ENCODE results near the gene RBM20.

RBM20 gene

GRCh38 chr10:110837418-110838171 lies 193.5 kb downstream of the RBM20 start:
- DNase-seq, result no peak

- no peak for DNase-seq
Observed at GRCh38 chr10:110840225-110840922, 196.2 kb downstream of the RBM20 start.

- no peak for DNase-seq
Observed at GRCh38 chr10:110840923-110841428, 196.8 kb downstream of the RBM20 start.

- no peak for DNase-seq
Observed at GRCh38 chr10:110841767-110842267, 197.7 kb downstream of the RBM20 start.

- DNase-seq, result no peak
Observed at GRCh38 chr10:110842326-110842904, 198.3 kb downstream of the RBM20 start.

- DNase-seq, result peak; percentile 40
Observed at GRCh38 chr10:110843031-110843430, 198.9 kb downstream of the RBM20 start.

- DNase-seq, result no peak
Observed at GRCh38 chr10:110843796-110844616, 199.9 kb downstream of the RBM20 start.

- no peak for DNase-seq
Observed at GRCh38 chr10:110844617-110844881, 200.4 kb downstream of the RBM20 start.

- no peak for DNase-seq
Observed at GRCh38 chr10:110845192-110845755, 201.1 kb downstream of the RBM20 start.

GRCh38 chr10:110845756-110846620 lies 201.9 kb downstream of the RBM20 start:
- no peak for DNase-seq

GRCh38 chr10:110847374-110847773 lies 203.2 kb downstream of the RBM20 start:
- no peak for DNase-seq

- no peak for DNase-seq
Observed at GRCh38 chr10:110848106-110848505, 204.0 kb downstream of the RBM20 start.

- no peak for DNase-seq
Observed at GRCh38 chr10:110850099-110850498, 206.0 kb downstream of the RBM20 start.

GRCh38 chr10:110851020-110851612 lies 207.0 kb downstream of the RBM20 start:
- DNase-seq, result no peak

GRCh38 chr10:110852255-110852896 lies 208.2 kb downstream of the RBM20 start:
- no peak for DNase-seq

GRCh38 chr10:110852947-110853346 lies 208.8 kb downstream of the RBM20 start:
- DNase-seq, result no peak

GRCh38 chr10:110853921-110854605 lies 209.9 kb downstream of the RBM20 start:
- no peak for DNase-seq

- DNase-seq, result no peak
Observed at GRCh38 chr10:110857265-110858171, 213.4 kb downstream of the RBM20 start.
